ENCODE data around the gene ALAD. TPM values are rescaled to one million over a fixed set of nuclear protein-coding genes. Genes with fewer than 3 reads are reported as not detected.
"Not testable (repeated sequence)": the region's sequence is repeated elsewhere in the genome, so short reads cannot be mapped to it uniquely, and the experiment has no call there.

The ALAD gene
- total RNA-seq = 10 to 100 TPM; 14.8 to 31.0 (median 23.3) TPM
- polyA plus RNA-seq = 10 to 100 TPM; 37.0 to 50.2 (median 47.4) TPM

DNA sequence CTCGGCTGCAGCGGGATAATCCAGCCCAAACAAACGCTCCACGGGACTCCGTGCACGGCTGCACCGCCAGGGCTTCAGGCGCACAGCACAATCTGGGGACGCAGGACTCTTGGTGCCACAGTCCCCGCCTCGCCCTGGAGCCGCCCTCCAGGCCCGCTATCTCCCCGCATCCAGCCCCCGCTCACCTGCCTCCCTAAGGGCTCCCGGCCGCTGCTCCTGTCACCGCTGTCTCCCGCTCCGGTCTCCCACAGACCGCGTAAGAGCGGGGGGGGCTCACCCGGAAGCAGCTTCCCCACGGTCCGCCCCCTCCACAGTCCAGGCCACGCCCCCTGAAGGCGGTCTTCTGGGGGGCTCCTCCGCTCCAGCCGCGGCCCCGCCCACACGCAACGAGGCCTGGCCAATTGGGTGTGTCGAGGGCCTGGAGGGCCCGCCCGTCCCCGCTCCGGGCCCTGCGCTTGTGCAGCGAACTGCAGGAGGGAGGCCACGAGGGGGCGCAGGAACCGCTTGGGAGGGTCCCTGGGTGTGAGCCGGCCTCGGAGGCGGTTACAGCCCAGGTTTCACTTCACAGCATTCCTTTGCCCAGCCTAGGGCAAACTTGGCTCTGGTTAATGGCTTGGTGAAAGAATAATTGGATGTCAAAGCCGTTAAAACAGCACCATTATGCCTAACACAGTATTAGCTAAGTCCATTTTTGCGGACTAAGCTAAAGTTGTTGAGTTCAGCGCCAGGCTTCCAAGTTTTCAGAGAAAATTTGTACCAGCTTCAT lies at the start of gene ALAD:
TSS of gene ALAD (minus strand) at position 258 of the 766 bp plus-strand sequence. CDS start 7,725 bp downstream, outside the sequence.
- intact Hi-C loops (cut with DNase I) = loop anchor here (1.0 to 5.0 kb wide), 5 partner anchors 24 to 256 kb away; partner anchors contain the start of genes BSPRY and WDR31
- no peaks in the 10 kb centered on the region for H3K27me3 ChIP-seq
- H3K27ac ChIP-seq = peak within 1 kb of the TSS; percentile 71 to 81 (median 76)
- peaks cover 0 to 21% (median 15%) of the 10 kb centered on the region in 4 donors for H3K4me1 ChIP-seq
- H3K4me3 ChIP-seq = peak within 1 kb of the TSS; percentile 54 to 91 (median 72)
- H3K9me3 ChIP-seq = no peaks in the 10 kb centered on the region
- WGBS, 2 donors = 1 to 2% methylated on average over 50 of the region's 50 CpGs
- no peaks in the 10 kb centered on the region for H3K36me3 ChIP-seq
- peak; percentile 99 for DNase-seq
- peak in 1 of 4 donors; percentile 4 for TF ChIP-seq EP300 (IDR thresholded peaks at IDR 0.05)
- TF ChIP-seq, protein P1, sequence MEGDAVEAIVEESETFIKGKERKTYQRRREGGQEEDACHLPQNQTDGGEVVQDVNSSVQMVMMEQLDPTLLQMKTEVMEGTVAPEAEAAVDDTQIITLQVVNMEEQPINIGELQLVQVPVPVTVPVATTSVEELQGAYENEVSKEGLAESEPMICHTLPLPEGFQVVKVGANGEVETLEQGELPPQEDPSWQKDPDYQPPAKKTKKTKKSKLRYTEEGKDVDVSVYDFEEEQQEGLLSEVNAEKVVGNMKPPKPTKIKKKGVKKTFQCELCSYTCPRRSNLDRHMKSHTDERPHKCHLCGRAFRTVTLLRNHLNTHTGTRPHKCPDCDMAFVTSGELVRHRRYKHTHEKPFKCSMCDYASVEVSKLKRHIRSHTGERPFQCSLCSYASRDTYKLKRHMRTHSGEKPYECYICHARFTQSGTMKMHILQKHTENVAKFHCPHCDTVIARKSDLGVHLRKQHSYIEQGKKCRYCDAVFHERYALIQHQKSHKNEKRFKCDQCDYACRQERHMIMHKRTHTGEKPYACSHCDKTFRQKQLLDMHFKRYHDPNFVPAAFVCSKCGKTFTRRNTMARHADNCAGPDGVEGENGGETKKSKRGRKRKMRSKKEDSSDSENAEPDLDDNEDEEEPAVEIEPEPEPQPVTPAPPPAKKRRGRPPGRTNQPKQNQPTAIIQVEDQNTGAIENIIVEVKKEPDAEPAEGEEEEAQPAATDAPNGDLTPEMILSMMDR (IDR thresholded peaks at IDR 0.05) = peak; percentile 84 to 94 (median 90)
- TF ChIP-seq POLR2AphosphoS5 (IDR thresholded peaks at IDR 0.05) = peak; percentile 54 to 78 (median 70)
- peak; percentile 20 to 39 for TF ChIP-seq POLR2A (IDR thresholded peaks at IDR 0.05)

DNA sequence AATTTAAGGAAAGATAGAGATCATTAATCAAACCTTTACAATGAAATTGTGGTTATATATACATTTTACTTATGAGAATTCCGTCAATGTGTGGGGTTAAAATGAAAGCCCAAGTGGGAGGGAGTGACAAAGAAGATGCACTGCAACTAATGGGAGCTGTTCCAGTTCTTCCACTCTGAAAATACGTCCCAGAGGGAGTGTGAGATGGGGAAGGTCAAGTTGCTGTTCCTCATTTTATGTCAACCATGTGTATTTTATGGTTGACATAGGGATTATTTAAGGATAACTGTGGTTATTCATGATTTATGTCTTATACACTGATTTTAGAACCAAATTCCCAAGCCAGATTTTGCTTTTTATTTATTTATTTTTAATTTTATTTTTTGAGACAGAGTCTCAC lies 48.3 kb upstream of the ALAD start:
- Histone ChIP-seq H3K27ac (no peak overlapping the region), H3K9me3 (no peaks in the 10 kb centered on the region)
- WGBS, 2 donors = 66 to 71% methylated on average over 2 of the region's 2 CpGs

DNA sequence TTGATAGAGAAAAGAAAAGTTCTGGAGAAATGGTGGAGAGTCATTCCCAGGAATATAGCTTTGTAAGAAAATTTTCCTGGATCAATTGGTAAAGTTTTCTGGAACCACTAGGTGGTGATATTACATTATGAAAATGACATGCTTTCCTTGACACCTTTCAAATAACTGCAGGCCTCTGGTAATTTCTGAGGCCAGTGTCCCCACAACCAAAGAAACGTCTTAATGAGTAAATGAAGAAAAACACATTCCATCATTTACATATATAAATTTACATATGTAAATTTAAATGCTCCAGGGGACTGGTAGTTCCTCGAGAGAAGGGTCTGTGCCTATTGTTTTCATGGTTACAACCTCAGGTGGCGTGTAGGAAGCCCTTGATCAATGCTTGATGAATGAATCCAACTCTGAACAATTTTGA lies 45.2 kb upstream of the ALAD start:
- Histone ChIP-seq H3K27ac (peak overlapping the region in 1 of 4 donors; percentile 35), H3K4me3 (no peak overlapping the region), H3K36me3 (no peaks in the 10 kb centered on the region), H3K4me1 (peaks cover 0 to 3% (median 0%) of the 10 kb centered on the region in 4 donors), H3K27me3 (no peaks in the 10 kb centered on the region), H3K9me3 (no peaks in the 10 kb centered on the region)
- 56 to 58% methylated on average over 3 of the region's 3 CpGs for WGBS, 2 donors
- TF ChIP-seq POLR2A (IDR thresholded peaks at IDR 0.05) = no peak
- TF ChIP-seq POLR2AphosphoS5 (IDR thresholded peaks at IDR 0.05) = no peak
- TF ChIP-seq EP300 (IDR thresholded peaks at IDR 0.05) = no peak
- TF ChIP-seq, protein P1 (IDR thresholded peaks at IDR 0.05) = peak; percentile 54 to 73 (median 56)
- DNase-seq = no peak
- intact Hi-C loops (cut with DNase I) = loop anchor here (2.0 kb wide), 2 partner anchors 144 to 208 kb away; no protein-coding TSS in a partner anchor

More for the DNA sequence above, 48.3 kb upstream of the ALAD start:
- no peak for DNase-seq
- no peaks in the 10 kb centered on the region for H3K27me3 ChIP-seq
- intact Hi-C loops (cut with DNase I) = loop anchor here (2.0 kb wide), 1 partner anchor 133 kb away; no protein-coding TSS in a partner anchor
- TF ChIP-seq POLR2A (IDR thresholded peaks at IDR 0.05) (no peak), POLR2AphosphoS5 (IDR thresholded peaks at IDR 0.05) (no peak), EP300 (IDR thresholded peaks at IDR 0.05) (no peak)
- TF ChIP-seq, protein P1 (IDR thresholded peaks at IDR 0.05) = no peak
- no peak overlapping the region for H3K4me3 ChIP-seq
- H3K4me1 ChIP-seq = peaks cover 0 to 10% (median 2%) of the 10 kb centered on the region in 4 donors
- no peaks in the 10 kb centered on the region for H3K36me3 ChIP-seq

DNA sequence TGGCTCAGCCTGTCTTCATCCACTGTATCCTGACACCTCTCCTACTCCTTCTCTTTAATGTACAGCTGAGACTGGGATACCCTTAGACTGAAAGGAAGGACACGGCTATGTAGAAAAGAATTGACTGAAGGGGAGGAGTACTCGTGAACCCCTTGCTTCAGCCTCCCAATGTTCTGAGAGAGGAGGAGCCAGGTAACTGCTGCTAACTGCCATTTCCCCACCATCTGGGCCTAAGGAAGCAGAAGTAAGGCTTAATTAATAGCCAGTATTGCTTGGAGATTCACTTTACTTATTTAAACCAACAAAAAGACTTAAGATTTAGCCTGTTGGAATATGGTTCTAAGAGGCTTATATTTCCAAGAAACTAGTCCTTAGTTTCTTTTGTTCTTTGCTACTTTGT lies 43.7 kb upstream of the ALAD start:
- no peak overlapping the region for H3K27ac ChIP-seq
- H3K36me3 ChIP-seq = no peaks in the 10 kb centered on the region
- 63 to 86% methylated on average over 2 of the region's 2 CpGs for WGBS, 2 donors
- TF ChIP-seq, protein P1 (IDR thresholded peaks at IDR 0.05) = no peak
- TF ChIP-seq EP300 (IDR thresholded peaks at IDR 0.05) (no peak), POLR2A (IDR thresholded peaks at IDR 0.05) (no peak), POLR2AphosphoS5 (IDR thresholded peaks at IDR 0.05) (no peak)
- no peak for DNase-seq
- intact Hi-C loops (cut with DNase I) = no loop called here
- H3K4me1 ChIP-seq = peaks cover 0 to 3% (median 0%) of the 10 kb centered on the region in 4 donors
- H3K9me3 ChIP-seq = no peaks in the 10 kb centered on the region
- no peaks in the 10 kb centered on the region for H3K27me3 ChIP-seq
- H3K4me3 ChIP-seq = no peak overlapping the region

DNA sequence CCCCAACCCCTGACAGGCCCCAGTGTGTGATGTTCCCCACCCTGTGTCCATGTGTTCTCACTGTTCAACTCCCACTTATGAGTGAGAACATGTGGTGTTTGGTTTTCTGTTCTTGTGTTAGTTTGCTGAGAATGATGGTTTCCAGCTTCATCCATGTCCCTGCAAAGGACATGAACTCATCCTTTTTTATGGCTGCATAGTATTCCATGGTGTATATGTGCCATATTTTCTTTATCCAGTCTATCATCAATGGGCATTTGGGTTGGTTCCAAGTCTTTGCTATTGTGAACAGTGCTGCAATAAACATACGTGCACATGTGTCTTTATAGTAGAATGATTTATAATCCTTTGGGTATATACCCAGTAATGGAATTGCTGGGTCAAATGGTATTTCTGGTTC lies 36.6 kb upstream of the ALAD start:
- DNase-seq; H3K27ac ChIP-seq; H3K27me3 ChIP-seq; H3K36me3 ChIP-seq; intact Hi-C loops (cut with DNase I); H3K4me1 ChIP-seq; H3K4me3 ChIP-seq; H3K9me3 ChIP-seq: not testable (repeated sequence)
- 29 to 70% methylated on average over 1 of the region's 1 CpG for WGBS, 2 donors

Data from sigmoid colon (tissue), 7 donors.